ENCODE results near the gene DUS1L.

DUS1L gene

DNA sequence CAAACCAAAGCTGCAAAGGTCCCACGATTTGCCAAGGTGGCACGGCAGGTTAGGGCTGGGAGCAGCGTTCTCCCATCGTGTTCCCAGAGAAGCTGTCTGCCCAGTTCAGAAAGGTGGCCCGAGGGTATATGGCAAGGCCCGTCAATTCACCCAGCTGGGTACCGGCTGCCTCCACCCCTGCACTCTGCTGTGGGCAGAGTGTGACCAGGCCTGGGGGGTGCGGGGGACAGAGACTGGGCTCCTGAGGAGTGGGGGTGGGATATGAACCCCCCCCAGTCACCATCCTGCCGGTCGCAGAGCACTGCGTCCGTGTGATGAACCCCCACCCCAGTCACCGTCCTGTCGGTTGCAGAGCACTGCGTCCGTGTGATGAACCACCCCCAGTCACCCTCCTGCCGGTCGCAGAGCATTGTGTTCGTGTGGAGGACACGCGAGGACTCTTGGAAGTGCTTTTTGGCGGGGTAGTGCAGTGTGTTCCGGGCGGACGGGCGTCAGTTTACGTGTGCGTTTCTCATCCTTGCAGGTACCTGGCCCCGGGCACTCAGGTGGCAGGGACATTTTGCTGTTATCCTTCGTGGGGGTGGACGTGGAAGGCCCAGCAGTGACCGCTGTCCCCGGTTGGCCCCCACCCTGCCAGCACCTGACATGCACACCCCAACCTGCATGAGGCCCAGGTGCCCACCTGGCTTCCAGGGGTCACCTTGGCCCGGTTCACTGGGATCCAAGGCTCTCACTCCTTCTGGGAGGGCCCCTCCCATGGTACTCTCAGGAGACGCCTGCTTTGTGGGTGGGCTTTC, 35.1 kb upstream of the DUS1L start:
- DNase-seq = no peak

DNA sequence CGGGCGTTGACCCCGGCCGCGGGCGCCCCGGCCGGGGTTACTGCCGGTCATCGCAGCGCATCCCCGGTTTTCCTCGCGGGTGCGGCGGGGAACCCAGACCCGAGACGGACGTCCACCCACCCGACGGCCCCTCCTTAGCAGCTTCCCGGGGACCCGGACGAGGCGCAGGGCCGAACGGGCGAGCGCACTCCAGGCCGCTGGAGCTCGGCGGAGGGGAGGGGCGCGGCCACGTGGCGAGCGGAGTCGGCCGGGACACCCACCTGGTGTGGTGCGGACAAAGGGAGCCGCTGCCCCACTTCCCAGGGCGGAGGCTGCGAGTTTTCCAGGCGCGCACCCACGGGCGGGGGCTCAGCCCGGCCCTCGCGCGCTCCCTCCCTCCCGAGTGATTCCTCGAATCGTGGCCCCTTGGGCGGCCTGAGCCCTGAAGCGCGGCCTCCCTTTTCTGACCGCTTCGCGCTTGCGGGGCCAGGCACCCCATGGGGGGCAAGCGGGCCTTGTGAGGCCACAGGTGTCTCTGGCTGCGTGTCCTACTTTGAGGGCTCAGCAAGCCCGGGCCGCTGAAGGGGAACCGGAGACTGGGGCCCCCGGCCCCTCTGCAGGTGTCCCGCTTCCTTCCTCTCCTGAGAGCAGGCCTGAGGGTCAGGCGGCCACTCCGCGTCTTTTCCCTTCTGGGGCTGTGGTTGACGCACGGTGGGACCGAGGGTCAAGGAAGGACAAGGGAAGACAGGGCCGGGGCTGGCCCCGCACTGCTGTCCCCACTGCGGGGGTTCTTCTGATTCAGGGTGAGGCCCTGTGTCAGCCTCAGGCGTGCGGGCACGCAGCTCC, 33.5 kb upstream of the DUS1L start:
- no peak for DNase-seq

DNA sequence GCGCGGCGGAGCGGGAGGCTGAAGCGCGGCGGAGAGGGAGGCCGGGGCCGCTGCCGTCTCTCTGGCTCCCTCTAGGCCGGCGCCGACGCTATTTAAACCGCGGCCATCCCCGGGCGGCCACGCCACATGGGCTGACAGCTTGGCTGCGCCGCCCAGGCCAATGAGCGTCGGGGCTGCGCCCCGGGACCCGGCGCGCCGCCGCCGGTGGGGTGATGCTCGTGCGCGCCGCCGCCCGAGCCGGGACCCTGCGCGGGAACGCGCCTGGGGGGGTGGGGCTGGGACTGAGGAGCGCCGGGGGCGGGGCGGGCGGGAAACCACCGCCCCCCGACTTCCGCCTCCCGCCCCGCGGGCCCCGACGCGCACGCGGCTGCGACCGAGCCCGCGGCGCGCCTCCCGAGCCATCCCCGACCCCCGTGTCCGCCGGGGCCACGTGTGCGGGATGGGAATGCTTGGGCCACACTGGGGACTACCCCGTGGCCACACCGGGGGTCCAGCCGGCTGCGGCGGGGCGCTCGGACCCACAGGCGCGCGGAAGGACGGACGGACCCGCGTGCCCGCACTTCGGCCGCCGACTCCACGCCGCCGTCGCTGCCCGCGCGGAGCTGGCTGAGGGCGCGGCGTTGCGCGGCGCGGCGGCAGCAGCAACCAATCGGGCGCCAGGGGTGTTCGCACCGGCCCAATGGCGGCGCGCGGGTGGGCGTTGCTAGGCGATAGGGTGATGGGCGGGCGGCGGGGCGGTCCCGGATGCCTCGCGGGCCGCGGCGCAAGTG, 32.8 kb upstream of the DUS1L start, which contains the start of gene FASN:
TSS of gene FASN (minus strand) at position 68 of the 770 bp plus-strand sequence. CDS start 1,791 bp downstream, outside the sequence.
- DNase-seq = peak; percentile 87

DNA sequence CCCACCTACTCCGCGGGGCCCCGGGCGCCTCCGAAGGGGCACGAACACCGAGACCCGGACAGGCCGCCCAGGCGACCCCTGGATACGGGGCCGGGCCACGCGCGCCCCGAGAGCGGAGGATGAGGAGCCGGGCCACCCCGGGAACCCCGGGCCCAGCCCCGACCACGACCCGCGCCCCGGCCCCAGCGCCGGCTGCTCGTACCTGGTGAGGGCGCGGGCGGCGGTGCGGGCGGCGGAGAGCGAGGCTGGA, 32.2 kb upstream of the DUS1L start:
- peak; percentile 51 for DNase-seq

DNA sequence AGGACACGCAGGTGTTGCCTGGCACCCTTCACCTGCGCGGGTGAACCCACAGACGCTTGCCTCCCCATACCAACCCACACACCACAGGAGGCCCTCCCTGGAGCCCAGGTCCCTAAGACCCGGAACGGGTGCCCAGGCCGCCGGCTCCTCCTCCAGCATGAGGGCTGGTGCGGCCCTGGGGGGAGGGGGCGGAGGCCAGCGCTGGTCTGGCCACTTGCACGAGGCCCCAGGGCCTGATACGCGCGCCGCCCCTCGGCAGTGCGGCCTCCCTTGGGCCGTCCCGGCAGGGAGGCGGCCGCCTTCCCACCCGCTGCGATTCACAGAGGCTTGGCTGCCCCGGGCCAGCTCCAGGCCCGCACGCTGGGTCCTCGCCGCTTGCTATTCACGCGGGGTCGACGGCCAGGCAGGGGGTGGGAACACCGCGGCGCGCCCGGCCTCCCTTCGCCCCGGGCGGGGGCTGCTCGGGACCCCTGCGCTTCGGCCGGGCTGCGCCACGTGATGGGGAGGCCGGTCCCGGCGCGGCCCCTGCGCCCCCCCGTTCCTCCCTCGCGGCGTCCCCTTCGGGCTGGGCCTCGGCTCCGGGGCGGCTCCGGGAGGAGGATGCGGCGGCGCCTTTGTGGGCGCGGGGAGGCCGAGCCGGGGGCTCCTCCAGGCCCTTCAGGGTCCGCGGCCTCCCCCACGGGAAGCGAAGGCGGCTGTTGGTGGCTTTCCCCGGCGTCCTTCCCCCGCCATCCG, 31.7 kb upstream of the DUS1L start:
- no peak for DNase-seq

DNA sequence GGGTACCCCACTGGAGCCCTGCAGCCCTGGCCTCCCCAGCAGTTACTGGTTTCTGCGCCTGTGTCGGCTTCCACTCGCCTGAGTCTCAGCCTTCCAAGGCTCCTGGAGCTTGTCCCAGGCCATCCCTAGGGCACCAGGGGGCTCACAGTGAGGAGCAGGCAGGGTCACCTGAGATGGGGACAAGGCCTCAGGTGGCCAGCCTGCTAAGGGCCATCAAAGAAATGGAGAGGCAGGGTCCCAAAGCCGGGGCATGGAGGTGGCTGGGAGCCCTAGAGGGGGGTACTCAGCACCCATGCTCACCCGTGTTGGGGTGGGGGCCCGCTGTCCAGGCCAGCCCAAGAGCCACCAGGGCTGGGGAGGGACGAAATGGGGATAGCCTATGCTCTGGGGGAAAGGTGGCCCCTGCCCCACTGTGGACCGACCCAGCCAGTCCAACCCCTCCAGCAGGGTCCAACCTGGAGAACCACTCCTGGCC, 31.1 kb upstream of the DUS1L start:
- DNase-seq = no peak

DNA sequence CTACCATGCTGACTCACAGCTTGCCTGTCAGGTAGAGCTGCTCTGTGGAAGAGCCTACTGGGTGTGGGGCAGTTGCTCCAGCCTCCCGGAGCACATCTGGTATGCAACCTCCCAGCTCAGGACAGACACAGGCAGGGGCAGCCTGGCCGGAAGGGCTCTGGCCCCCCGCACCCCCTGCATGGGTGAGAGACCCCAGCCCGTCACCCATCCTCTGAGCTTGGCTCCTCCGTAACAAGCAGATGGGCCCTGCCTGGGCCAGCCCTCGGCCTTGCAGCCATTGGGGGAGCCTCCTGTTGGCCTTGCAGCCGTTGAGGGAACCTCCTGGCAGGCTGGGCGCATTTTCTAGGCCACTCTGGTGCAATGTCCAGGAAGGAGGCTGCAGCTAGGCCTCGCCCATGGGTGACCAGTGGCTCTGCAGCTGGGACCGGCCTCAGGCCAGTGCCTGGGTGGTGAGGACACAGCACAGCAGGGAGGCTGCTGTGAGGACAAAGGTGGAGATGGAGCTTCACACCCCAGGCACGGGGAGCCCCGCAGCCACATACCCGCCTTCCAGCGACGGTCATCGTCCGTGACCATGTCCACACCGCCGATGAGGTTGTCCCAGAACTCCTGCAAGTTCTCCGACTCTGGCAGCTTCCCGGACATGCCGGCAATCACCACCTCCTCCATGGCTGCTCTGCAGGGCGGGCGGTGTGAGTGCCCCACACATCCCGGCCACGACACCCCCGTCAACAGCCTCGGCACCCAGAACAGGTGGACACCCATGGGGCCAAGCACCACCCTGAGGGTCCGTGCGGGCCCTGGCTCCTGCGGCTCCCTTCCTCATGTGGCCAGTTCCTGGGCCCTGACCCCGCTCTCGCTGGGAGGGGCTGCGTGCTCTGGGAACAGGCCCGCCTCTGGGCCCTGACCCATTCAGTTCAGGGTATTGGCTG, 30.4 kb upstream of the DUS1L start:
- no peak for DNase-seq

DNA sequence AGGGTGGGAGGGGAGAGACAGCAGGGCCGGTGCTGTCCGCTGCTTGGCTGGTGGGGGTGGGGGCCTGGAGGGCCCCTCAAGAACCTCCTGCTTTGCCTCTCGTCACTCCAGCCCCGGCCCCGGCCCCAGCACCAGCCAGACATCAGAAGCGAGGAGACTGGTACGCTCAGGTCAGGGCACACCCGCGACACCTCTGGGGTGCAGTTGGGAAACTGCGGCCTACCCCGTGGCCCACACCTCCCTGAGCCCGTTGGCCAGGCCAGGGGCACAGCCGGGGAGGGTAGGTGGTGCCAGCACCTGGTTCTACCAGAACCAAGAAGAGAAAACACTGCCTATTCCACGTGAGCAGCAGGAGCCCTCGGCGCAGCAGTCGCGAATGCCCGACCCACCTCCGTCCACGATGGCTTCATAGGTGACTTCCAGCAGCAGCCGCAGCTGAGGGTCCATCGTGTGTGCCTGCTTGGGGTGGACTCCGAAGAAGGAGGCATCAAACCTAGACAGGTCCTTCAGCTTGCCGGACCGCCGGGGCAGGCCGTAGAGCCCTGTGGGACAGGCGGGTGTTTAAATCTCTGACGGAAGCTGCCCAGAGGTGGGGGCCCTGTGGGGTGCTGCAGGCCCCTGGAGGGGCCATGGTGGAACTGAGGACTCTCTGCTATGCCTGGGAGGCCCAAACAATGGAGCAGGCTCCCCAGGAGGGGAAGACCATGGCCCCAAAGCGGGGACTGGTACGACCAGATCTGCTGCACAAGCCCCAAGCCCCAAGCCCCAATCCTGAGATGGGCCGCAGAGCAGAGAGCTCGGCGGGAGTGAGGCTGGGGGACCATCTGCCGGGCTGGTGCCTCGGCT, 29.6 kb upstream of the DUS1L start:
- no peak for DNase-seq

DNA sequence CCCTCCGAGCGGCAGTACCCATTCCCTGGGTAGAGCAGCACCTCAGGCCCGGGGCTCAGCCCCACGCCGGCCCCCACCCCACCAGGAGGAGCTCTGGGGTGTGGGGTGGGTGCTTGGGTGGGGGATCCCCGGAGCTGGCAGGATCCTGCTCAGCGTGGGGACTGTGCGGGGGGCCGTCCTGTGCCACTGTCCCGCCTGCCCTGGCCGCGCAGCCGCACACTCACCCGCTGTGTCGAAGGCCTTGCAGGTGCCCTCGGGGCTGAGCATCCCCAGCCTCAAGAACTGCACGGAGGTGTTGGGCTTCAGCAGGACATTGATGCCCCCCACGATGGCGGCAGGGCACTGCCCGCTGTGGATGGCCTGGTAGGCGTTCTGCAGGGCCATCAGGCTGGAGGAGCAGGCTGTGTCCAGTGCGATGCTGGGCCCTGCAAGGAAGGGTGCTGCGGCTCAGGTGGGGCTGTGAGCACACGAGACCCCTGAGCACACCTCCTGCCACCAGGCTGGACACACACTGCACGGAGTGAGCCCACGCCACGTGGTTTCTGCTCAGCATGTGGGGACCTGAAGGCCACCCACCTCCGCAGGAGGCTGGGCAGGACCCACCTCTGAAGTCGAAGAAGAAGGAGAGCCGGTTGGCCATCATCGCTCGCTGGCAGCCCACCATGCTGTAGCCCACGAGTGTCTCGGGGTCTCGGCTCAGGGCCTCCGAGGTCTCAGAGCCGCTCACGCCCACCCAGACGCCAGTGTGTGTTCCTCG, 27.6 kb upstream of the DUS1L start:
- no peak for DNase-seq

DNA sequence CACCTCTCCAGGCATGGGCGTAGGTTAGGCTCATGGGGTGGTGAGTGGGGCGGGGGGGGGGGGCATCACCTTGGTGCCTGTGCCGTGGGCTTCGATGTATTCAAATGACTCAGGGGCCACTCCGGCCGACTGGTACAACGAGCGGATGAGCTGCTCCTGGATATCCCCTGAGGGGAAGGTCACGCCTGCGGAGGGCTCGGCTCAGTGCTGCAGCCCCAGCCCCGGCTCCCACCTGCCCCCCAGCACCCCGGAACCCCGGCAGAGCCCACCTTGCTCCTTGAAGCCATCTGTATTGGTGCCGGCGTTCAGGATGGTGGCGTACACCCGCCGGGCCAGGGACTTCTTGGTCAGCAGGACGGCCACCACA, 27.0 kb upstream of the DUS1L start:
- DNase-seq = no peak

DNA sequence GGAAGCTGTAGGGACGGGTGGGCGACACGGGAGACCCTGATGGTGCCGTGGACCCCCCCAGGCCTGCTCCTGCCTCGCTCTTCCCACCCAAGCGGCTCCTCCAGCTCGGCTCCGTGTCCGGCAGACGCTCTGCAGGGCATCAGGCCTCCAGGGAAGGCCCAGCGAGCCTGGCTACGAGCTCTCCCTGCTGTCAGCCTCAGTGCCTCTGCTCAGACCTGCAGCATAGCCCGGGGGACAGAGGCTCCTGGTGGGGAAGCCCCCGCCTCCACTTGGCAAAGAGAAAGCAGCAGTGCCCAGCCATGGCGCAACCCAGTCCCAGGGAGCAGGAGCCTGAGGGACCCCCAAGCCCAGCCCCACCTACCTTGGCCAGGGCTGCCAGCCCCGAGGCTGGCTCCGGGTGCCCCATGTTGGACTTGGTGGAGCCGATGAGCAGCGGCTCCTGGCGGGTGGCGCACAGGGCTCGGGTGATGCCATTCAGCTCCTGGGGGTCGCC, 26.5 kb upstream of the DUS1L start:
- DNase-seq = no peak

DNA sequence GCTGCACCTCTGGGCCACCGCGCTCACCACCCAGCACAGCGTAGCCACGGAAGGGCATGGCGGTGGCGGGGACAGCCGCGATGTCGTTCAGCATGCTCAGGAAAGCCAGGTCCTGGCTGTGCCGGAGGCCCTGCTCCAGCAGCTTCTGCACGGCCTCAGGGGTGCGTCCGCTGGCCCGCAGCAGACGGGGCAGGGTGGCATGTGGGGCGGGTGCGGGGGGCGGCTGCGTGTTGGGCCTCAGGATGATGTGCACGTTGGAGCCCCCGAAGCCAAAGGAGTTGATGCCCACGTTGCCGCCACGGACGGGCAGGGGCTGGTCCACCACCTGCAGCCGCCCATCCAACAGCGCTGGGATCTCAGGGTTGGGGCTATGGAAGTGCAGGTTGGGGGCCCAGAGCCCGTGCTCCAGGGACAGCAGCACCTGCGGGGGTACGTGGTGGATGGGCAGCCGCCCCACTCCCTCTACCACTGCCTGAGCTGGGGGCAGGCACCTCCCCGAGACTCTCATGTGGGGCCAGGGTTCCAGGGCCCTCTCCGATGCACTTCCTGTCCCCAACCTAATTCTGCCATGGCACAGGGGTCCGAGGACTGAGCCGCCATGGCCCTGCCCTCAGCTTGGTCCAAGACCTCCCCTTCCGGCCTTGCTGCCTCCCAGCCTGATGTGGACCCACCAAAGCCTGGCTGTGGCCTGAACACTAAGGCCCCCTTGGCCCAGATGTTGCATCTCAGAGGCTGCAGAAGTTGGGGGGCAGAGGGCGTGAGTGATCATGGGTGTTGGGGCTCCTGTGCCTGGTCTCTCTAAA, 25.9 kb upstream of the DUS1L start:
- no peak for DNase-seq

DNA sequence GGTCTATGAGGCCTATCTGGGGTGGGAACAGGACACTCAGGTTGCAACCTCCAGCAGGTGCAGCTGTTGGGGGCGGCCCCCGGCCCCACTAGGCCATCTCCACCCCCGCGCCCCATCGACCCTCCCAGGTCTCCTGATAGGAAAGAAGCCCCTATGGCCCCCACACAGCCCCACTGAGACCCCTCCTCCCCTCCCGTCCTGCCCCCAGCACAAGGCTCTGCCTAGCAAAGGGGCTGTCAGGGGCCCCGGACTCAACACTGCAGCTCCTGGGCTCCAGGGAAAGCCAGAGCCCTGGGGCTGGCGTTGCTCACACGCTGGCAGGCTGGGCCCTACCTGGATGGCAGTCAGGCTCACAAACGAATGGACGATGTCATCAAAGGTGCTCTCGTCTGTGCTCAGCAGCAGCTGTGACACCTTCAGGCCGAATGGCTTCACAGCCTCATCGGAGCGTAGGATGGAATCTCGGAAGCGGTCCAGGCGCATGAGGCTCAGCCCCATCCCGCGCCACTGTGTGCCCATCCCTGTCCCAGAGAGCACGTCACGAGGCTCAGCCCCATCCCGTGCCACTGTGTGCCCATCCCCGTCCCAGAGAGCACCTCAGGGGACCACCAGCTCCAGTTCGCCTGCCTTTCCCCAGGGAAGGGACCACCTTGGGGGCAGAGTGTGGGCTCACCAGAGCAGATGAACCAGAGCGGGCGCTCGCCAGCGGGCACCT, 25.1 kb upstream of the DUS1L start:
- DNase-seq = no peak

DNA sequence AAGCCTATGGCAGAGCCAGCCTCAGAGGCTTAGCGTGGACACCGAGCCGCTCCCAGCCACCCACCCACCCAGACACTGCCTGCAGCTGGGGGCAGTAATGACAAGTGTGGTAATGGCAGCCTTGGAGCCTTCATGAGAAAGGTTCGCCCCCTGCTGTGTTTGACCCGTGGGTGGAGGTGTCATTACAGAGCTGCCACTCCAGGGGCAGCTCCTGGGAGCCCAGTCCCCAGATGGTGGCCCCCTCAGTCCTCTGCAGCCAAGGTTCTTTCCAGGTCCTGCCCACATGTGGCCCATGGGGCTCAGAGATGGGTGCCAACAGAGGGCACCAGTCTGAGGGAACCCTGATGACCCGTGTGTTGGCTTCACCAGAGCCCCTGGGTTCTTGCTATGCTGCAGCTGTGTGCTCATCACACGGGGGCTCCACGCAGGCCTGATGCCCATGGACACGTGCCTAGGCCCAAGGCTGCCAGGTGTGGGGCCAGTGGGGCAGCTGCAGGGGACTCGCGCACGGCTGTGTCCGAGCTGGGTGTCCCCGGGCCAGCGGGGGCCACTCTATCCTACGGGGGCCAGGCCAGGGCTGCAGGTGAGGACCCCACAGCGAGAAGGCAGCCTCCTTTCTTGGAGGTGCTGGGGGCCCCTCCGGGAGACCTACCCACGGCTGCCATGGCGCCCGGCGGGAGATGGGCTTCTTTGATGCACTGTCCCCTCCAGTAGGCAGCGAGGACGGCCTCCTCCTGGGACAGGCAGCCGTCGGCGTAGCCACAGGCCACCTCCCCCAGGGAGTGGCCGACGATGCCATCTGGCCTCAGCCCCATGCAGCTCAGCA, 24.3 kb upstream of the DUS1L start:
- no peak for DNase-seq

DNA sequence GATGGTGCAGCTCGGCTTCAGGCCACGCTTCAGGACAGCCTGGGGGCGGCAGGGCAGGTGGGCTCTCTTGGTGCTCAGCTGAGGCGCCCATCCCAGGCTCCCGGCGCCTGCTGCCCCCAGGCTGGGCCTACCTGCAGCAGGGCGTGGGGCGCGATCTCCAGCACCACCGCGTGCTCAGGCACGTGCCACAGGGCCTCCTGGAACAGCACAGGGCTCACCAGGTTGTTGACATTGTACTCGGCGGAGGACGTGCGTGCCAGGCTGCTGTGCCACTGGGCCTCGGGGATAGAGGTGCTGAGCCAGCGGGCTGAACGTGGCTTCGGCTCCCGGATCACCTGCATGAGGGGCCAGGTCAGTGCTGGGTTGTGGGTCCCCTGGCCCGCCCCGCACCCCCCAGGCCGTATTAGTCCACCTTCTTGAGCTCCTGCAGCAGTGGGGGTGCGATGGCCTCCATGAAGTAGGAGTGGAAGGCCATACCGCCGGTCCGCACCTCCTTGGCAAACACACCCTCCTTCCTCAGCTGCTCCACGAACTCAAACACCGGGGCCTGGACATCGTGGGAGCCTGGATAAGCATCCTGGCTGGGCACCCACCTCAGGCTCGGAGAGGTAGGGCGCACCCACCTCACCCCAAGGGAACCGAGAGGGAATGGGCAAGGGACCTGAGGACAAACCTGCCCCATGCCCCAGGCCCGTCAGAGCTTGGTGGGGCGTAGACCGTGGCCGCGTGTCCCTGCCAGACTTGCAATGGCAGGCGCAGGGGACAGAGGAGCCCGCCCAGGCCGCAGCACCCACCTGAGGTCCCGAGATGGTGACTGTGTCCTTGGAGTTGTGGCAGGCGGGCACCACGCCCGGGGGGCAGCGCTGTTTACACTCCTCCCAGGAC, 23.5 kb upstream of the DUS1L start:
- DNase-seq = no peak
